GM12878 (cell line): ENCODE results near the gene IRX5. TPM values are rescaled to one million over a fixed set of nuclear protein-coding genes. Genes with fewer than 3 reads are reported as not detected.

Source experiments
- ATAC-seq: fragments of 200-7000 bp; cut with Tn5 transposase; 3 replicates; pipeline ENCODE4 v1.9.1; 2020; ENCODE audit warnings: mild to moderate bottlenecking, moderate library complexity
- BruUV-seq: library from RNA; stranded (reverse); fragments of 400-500 nt; replicated peaks from 2 replicates; lab custom pipeline; 2021; lab: Mats Ljungman, UMichigan
- CTCF ChIA-PET: fragments of 300-600 bp; sonication (Branson Sonifier 250); formaldehyde crosslinking; extraction: SDS; loops from one replicate; lab custom pipeline; 2021; ENCODE audit warnings: inconsistent platforms; lab: Yijun Ruan, JAX
- POLR2A ChIA-PET: fragments of 350-600 bp; formaldehyde crosslinking; extraction: SDS; loops from one replicate; lab custom pipeline; 2021; ENCODE audit warnings: inconsistent platforms; lab: Charles Lee
- RAD21 ChIA-PET: fragments of 300-600 bp; sonication (Branson Sonifier 250); formaldehyde crosslinking; loops from one replicate; lab custom pipeline; 2023; ENCODE audit warnings: antibody characterized with exemption; ENCODE audit not compliant: unreplicated experiment; lab: Charles Lee
- SMC1A ChIA-PET: fragments of 300-600 bp; sonication (Branson Sonifier 250); formaldehyde crosslinking; loops from one replicate; lab custom pipeline; 2023; ENCODE audit not compliant: unreplicated experiment, uncharacterized antibody; lab: Charles Lee
- DNase-seq: peaks from one replicate; pipeline ENCODE4 v3.0.0-alpha.2; 2011; ENCODE audit warnings: low read depth, low spot score
- FAIRE-seq: peaks from 3 replicates; lab custom pipeline; 2011; peaks lifted over from hg19 to GRCh38; lab: Jason Lieb, UNC
- H2AFZ ChIP-seq: 2 replicates; pipeline ENCODE4 v1.6.0; 2011; ENCODE audit warnings: low read depth, low read length, control low read depth; ENCODE audit not compliant: control insufficient read depth
- H3K27ac ChIP-seq: 2 replicates; pipeline ENCODE4 v1.5.1; 2011; ENCODE audit warnings: control low read depth; ENCODE audit not compliant: control insufficient read depth, insufficient read depth
- H3K27me3 ChIP-seq, 2 experiments: replicated peaks in 1 of 2; 2 replicates each; pipeline versions ENCODE4 v1.6.0 to v1.6.1; 2011; ENCODE audit warnings: low read length in 1 of 2; ENCODE audit not compliant: control insufficient read depth in 2 of 2, insufficient read depth in 2 of 2
- H3K36me3 ChIP-seq, 2 experiments: 2 replicates each; pipeline ENCODE4 v1.5.1; 2011; ENCODE audit warnings: low read length in 1 of 2; ENCODE audit not compliant: control insufficient read depth in 2 of 2, insufficient read depth in 2 of 2
- H3K4me1 ChIP-seq: 2 replicates; pipeline ENCODE4 v1.6.1; 2011; ENCODE audit warnings: mild to moderate bottlenecking, low read length, moderate library complexity, mixed read lengths; ENCODE audit not compliant: control insufficient read depth, insufficient read depth
- H3K4me2 ChIP-seq: 2 replicates; pipeline ENCODE4 v1.6.0; 2011; ENCODE audit warnings: control low read depth; ENCODE audit not compliant: control insufficient read depth, insufficient read depth
- H3K4me3 ChIP-seq: fragments of 200-600 bp; sonication (generic); 2 replicates; pipeline ENCODE4 v1.5.1; 2016
- H3K79me2 ChIP-seq: 2 replicates; pipeline ENCODE4 v1.6.0; 2011; ENCODE audit warnings: low read length; ENCODE audit not compliant: control insufficient read depth, insufficient read depth
- H3K9ac ChIP-seq: 2 replicates; pipeline ENCODE4 v1.8.0; 2011; ENCODE audit warnings: low read length, control low read depth, mixed read lengths; ENCODE audit not compliant: control insufficient read depth, insufficient read depth
- H3K9me3 ChIP-seq: replicated peaks from 3 replicates; pipeline ENCODE4 v1.5.1; 2011; ENCODE audit warnings: mild to moderate bottlenecking, low read length; ENCODE audit not compliant: control insufficient read depth, insufficient read depth
- H4K20me1 ChIP-seq: 2 replicates; pipeline ENCODE4 v1.6.0; 2011; ENCODE audit not compliant: control insufficient read depth, insufficient read depth
- ATF7 ChIP-seq: fragments of 450-650 bp; IDR thresholded peaks from 2 replicates; pipeline ENCODE4 v1.6.1; 2016; ENCODE audit warnings: low read depth, mild to moderate bottlenecking
- BMI1 ChIP-seq: fragments of 450-650 bp; IDR thresholded peaks from 2 replicates; pipeline ENCODE4 v1.6.1; 2016; ENCODE audit warnings: mild to moderate bottlenecking, moderate library complexity, borderline replicate concordance
- CHD4 ChIP-seq: fragments of 200-600 bp; sonication (generic); IDR thresholded peaks from 2 replicates; pipeline ENCODE4 v1.6.1; 2016; ENCODE audit warnings: mild to moderate bottlenecking
- KLF5 ChIP-seq: fragments of 450-650 bp; IDR thresholded peaks from 2 replicates; pipeline ENCODE4 v1.6.1; 2014; ENCODE audit warnings: mild to moderate bottlenecking; ENCODE audit not compliant: partially characterized antibody
- MTA3 ChIP-seq: IDR thresholded peaks from 2 replicates; pipeline ENCODE4 v1.6.1; 2012; ENCODE audit warnings: low read length, inconsistent platforms, borderline replicate concordance
- MYC ChIP-seq: IDR thresholded peaks from 2 replicates; pipeline ENCODE4 v1.6.1; 2011; ENCODE audit warnings: mild to moderate bottlenecking, low read length, moderate library complexity, inconsistent platforms; ENCODE audit not compliant: insufficient read depth, insufficient replicate concordance, insufficient read length, severe bottlenecking
- POU2F2 ChIP-seq: IDR thresholded peaks from 3 replicates; pipeline ENCODE4 v1.6.1; 2011; ENCODE audit warnings: low read depth, mild to moderate bottlenecking, low read length, borderline replicate concordance
- RAD51 ChIP-seq: fragments of 450-650 bp; IDR thresholded peaks from 2 replicates; pipeline ENCODE4 v1.6.1; 2016; ENCODE audit warnings: moderate library complexity, mild to moderate bottlenecking, inconsistent platforms
- SREBF1 ChIP-seq: IDR thresholded peaks from 2 replicates; pipeline ENCODE4 v1.6.1; 2012; ENCODE audit warnings: mild to moderate bottlenecking, low read length
- WGBS: methylation state at CpG from one replicate; pipeline ENCODE4 v1.1.6; 2016; ENCODE audit warnings: low lambda C conversion rate; ENCODE audit not compliant: insufficient replicate concordance, insufficient coverage; ENCODE audit errors: missing lambda C conversion rate; 5-methylcytosine and 5-hydroxymethylcytosine counted together
- in situ Hi-C: fragments of 300-500 bp; cut with MboI; formaldehyde crosslinking; loops from 9 replicates; pipeline ENCODE4 v1.14.3; 2018; ENCODE audit warnings: mixed read lengths
- intact Hi-C: fragments of 100-400 bp; cut with micrococcal nuclease; formaldehyde crosslinking; loops from one replicate; pipeline ENCODE4 v1.14.2; 2022; ENCODE audit not compliant: unreplicated experiment
- polyA plus RNA-seq, 11 experiments: library from polyadenylated mRNA; depleted of rRNA in 4 of 11; unstranded in 6 of 11; stranded (reverse) in 5 of 11; fragments of >200 nt; fragmentation: Nextera tagmentation in 4 of 11; fragmentation: Illumina TruSeq in 1 of 11; extraction: Ambion mirVana in 4 of 11; extraction: Trizol in 1 of 11; gene quantifications; 1 replicate in 1 of 11; 2 replicates in 10 of 11; pipeline versions ENCODE4 v1.2.1 to v1.2.3, GENCODE V29; 2011 to 2016; ENCODE audit warnings: inconsistent platforms in 2 of 11, missing spikeins in 2 of 11, low read depth in 1 of 11
- total RNA-seq, 4 experiments: library from RNA; depleted of rRNA in 3 of 4; stranded (reverse); fragments of >200 nt in 3 of 4; fragmentation: Illumina TruSeq in 1 of 4; extraction: Trizol in 1 of 4; gene quantifications; 2 replicates each; pipeline versions ENCODE4 v1.2.1 to v1.2.3, GENCODE V29; 2013 to 2021
- TF ChIP-seq, protein P1 (sequence below): fragments of 450-650 bp; IDR thresholded peaks from 2 replicates; pipeline ENCODE4 v1.6.1; 2016; ENCODE audit warnings: mild to moderate bottlenecking
- TF ChIP-seq, protein P2 (sequence below): IDR thresholded peaks from 2 replicates; pipeline ENCODE4 v1.6.1; 2012; ENCODE audit warnings: low read length, inconsistent platforms

The IRX5 gene
- total and polyA plus RNA-seq, 10 of the 15 experiments (the other 5 are each of a cell fraction or from before 2014, with no cell fraction given), result 0.08 TPM; not detected in 9

DNA sequence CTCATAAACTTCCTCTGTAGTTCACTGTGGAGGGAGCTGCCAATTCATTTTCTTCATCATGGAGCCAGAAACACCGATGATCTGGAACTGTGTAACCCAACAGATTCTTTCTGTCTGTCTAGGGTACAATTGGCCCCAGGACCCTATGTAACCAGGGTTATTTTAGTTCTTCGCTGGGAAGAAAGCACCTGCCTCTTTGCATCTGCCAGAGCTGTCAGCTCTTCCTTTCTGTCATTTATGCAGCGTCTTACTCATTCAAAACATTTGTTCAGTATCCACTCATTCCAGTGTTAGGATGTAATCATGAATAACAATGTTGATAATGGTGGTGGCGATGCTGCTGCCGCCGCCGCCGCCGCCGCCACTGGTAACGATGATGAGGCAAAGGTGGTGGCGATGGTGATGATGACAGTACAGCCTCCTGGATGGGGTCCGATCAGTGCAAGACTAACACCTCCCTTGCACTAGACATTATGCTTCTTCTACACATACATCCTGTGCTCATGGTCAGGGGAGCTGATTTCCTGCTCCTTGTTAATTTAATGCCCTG is 46.1 kb downstream of the IRX5 start (continued):
- TF ChIP-seq, protein P1, sequence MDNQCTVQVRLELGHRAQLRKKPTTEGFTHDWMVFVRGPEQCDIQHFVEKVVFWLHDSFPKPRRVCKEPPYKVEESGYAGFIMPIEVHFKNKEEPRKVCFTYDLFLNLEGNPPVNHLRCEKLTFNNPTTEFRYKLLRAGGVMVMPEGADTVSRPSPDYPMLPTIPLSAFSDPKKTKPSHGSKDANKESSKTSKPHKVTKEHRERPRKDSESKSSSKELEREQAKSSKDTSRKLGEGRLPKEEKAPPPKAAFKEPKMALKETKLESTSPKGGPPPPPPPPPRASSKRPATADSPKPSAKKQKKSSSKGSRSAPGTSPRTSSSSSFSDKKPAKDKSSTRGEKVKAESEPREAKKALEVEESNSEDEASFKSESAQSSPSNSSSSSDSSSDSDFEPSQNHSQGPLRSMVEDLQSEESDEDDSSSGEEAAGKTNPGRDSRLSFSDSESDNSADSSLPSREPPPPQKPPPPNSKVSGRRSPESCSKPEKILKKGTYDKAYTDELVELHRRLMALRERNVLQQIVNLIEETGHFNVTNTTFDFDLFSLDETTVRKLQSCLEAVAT, result no peak

DNA sequence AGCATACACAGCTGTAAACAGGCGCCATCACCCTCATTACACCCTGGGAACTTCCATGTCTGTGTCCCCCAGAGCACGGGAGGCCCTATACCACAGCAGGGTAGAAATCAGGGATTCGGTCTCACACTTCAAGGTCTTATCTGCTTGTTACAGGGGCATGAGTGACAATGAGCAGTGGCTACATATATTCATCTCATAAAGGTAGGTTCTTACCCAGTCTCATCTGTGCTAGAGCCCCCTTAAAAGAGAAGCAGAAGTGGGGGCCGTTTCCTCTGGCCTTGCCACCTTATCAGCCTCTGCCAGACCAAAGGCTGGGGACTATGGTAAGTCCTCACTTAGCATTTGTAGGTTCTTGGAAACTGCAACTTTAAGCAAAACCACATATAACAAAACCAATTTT is 46.5 kb downstream of the IRX5 start:
- RAD21 ChIA-PET, result no interaction called here
- Histone ChIP-seq H3K36me3 (no peaks in the 10 kb centered on the region), H3K27ac (no peak overlapping the region), H3K4me1 (no peaks in the 10 kb centered on the region), H3K9ac (no peak overlapping the region), H3K79me2 (no peaks in the 10 kb centered on the region), H3K4me3 (no peak overlapping the region), H3K4me2 (no peak overlapping the region), H3K9me3 (no peaks in the 10 kb centered on the region), H3K27me3 (no peaks in the 10 kb centered on the region), H2AFZ (no peak overlapping the region), H4K20me1 (no peaks in the 10 kb centered on the region)
- no peak for ATAC-seq
- SMC1A ChIA-PET, result no interaction called here
- in situ Hi-C loops (no loop called here), intact Hi-C loops (no loop called here)
- TF ChIP-seq CHD4 (no peak), ATF7 (no peak), POU2F2 (no peak), MYC (no peak), SREBF1 (no peak), BMI1 (no peak), MTA3 (no peak), RAD51 (no peak), KLF5 (no peak)
- TF ChIP-seq, protein P2, sequence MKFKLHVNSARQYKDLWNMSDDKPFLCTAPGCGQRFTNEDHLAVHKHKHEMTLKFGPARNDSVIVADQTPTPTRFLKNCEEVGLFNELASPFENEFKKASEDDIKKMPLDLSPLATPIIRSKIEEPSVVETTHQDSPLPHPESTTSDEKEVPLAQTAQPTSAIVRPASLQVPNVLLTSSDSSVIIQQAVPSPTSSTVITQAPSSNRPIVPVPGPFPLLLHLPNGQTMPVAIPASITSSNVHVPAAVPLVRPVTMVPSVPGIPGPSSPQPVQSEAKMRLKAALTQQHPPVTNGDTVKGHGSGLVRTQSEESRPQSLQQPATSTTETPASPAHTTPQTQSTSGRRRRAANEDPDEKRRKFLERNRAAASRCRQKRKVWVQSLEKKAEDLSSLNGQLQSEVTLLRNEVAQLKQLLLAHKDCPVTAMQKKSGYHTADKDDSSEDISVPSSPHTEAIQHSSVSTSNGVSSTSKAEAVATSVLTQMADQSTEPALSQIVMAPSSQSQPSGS, result no peak
- no peak for DNase-seq
- no TSS peak for BruUV-seq
- CTCF ChIA-PET, result interaction anchor here (0.7 kb wide), 1 partner anchor 323 kb away, joined by 3 read pairs; no protein-coding TSS in a partner anchor
- POLR2A ChIA-PET, result no interaction called here
- FAIRE-seq, result no peak
- WGBS, result 3% methylated on average over 4 of the region's 4 CpGs
